IPS-20b (cell line): ENCODE results near the gene PITPNC1.
"Not testable (repeated sequence)": the region's sequence is repeated elsewhere in the genome, so short reads cannot be mapped to it uniquely, and the experiment has no call there.

Experiments used
- H3K27ac ChIP-seq: one replicate; pipeline ENCODE4 v1.5.1; 2013; ENCODE audit warnings: low read length
- H3K27me3 ChIP-seq: 2 replicates; pipeline ENCODE4 v1.6.1; 2013; ENCODE audit warnings: mild to moderate bottlenecking, low read length, inconsistent platforms; ENCODE audit not compliant: insufficient read depth
- H3K36me3 ChIP-seq: 2 replicates; pipeline ENCODE4 v1.6.1; 2013; ENCODE audit warnings: low read depth, mild to moderate bottlenecking, inconsistent platforms, low read length, moderate library complexity; ENCODE audit not compliant: insufficient read depth
- H3K4me1 ChIP-seq: 2 replicates; pipeline ENCODE4 v1.6.1; 2013; ENCODE audit warnings: mild to moderate bottlenecking, control low read depth, inconsistent platforms, low read length, moderate library complexity; ENCODE audit not compliant: insufficient read depth
- H3K4me3 ChIP-seq: 2 replicates; pipeline ENCODE4 v1.5.1; 2013; ENCODE audit warnings: mild to moderate bottlenecking, low read length, inconsistent platforms
- H3K9ac ChIP-seq: 2 replicates; pipeline ENCODE4 v1.6.1; 2013; ENCODE audit warnings: low read depth, mild to moderate bottlenecking, inconsistent platforms, low read length, moderate library complexity
- H3K9me3 ChIP-seq: 2 replicates; pipeline ENCODE4 v1.6.1; 2013; ENCODE audit warnings: mild to moderate bottlenecking, low read depth, low read length, inconsistent platforms; ENCODE audit not compliant: insufficient read depth

Gene PITPNC1

DNA sequence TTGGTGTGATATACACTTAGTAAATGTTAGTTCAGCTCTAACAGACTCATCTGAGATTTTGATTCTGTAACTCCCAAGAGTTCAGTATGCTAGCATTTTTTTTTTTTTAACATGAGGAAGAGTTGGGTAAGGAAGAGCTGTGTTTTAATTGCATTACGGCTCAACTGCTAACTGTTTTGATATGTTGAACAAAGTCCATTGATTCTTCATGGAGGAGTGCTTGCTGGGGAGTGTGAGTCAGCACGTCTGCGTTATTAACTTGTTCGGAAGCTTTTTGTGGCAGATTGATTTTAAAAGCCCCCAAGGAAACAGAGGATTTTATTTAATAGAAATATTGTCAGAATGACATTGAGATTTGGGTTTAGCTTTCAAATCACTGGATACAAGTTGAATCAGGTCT, 45.8 kb downstream of the PITPNC1 start:
- H3K9me3 ChIP-seq = no peaks in the 10 kb centered on the region

DNA sequence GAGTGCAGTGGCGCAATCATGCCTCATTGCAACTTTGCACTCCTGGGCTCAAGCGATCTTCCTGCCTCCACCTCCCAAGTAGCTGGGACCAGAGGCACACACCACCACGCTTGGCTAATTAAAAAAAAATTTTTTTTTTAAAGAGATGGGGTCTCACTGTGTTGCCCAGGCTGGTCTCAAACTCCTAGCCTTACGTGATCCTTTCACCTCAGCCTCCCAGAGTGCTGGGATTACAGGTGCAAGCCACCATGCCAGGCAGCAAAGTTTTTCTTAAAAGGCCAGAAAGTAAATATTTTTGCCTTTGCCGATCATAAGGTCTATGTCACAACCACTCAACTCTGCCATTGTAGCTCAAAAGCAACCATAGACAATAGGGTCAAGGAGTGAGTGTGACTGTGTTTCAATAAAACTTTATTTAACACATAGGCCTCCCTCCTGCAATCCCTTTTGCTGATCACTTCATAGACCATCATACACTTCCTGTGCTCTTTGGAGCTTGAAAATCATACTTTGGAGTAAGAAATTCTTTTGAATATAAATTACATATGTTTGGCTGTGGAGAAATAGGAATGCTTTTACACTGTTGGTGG, 48.6 kb downstream of the PITPNC1 start:
- H3K27me3 ChIP-seq = no peaks in the 10 kb centered on the region
- H3K4me3 ChIP-seq = no peak overlapping the region
- no peaks in the 10 kb centered on the region for H3K9me3 ChIP-seq
- no peak overlapping the region for H3K27ac ChIP-seq
- no peaks in the 10 kb centered on the region for H3K36me3 ChIP-seq
- no peak overlapping the region for H3K9ac ChIP-seq
- H3K4me1 ChIP-seq = peaks cover 8% of the 10 kb centered on the region

More for the DNA sequence above, 45.8 kb downstream of the PITPNC1 start:
- H3K27ac ChIP-seq = no peak overlapping the region
- no peak overlapping the region for H3K4me3 ChIP-seq
- H3K27me3 ChIP-seq = no peaks in the 10 kb centered on the region
- H3K4me1 ChIP-seq = peaks cover 8% of the 10 kb centered on the region
- H3K36me3 ChIP-seq = no peaks in the 10 kb centered on the region
- no peak overlapping the region for H3K9ac ChIP-seq

DNA sequence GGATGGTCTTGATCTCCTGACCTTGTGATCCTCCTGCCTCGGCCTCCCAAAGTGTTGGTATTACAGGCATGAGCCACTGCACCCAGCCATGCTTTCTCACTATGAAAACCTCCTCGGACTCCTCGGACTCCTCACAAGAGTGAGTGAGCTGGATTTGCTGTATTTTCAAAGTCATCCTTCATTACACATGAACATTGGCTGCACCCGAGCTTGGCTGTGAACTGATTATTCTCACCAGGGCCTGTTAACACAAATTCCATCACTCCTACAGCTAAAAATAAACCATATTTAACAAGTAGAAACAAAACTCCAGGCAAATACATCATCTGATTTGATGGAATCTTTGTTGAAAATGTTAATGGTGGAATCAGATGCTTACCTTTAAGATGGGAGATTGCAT, 50.3 kb downstream of the PITPNC1 start:
- H3K4me3 ChIP-seq = no peak overlapping the region
- no peaks in the 10 kb centered on the region for H3K36me3 ChIP-seq
- no peak overlapping the region for H3K27ac ChIP-seq
- no peaks in the 10 kb centered on the region for H3K4me1 ChIP-seq
- H3K27me3 ChIP-seq = no peaks in the 10 kb centered on the region
- no peaks in the 10 kb centered on the region for H3K9me3 ChIP-seq
- H3K9ac ChIP-seq = no peak overlapping the region

DNA sequence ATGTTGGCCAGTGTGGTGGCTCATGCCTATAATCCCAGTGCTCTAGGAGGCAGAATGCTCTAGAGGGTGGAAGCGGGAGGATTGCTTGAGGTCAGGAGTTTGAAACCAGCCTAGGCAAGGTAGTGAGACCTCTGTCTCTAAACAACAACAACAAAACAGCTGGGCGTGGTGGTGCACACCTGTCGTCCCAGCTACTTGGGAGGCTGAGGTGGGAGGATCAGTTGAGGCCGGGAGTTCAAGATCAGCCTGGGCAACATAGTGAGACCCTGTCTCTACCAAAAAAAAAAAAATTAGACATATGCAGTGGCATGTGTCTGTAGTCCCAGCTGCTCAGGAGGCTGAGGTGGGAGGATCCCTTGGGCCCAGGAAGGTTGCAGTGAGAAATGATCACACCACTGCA, 53.4 kb downstream of the PITPNC1 start:
- H3K4me1 ChIP-seq, H3K9me3 ChIP-seq, H3K9ac ChIP-seq, H3K27ac ChIP-seq, H3K27me3 ChIP-seq, H3K36me3 ChIP-seq, H3K4me3 ChIP-seq: not testable (repeated sequence)

DNA sequence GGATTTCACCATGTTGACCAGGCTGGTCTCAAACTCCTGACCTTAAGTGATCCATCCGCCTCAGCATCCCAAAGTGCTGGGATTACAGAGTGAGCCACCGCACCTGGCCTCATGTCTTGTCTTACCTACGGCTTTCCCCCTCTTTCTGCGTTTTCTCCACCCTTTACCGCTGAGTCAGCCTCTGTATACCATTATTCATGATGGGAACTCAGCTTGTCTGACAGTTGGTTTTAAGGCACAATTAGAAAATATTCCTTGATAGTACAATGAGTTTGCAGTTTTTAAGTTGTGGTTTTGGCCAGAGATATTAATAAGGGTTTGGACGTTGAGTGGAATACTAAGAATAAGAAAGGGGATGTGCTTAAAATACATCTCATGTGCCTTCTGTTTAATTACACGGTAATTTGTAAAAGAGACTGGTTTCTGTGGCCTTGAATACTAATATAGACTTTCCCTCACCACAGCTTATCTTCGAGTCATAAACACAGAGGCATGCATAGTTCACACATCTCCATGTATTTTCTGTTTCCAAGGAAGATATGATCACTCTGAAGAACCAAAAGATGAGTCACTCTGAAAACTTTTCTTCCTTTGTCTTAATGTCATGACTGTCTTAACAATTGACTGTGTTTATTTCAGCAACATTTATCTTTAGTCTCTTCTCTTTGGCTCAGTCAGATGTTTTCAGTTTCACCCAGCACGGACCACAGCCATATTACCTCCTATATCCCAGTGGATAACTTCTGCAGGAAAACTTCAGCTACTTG, 54.4 kb downstream of the PITPNC1 start:
- no peak overlapping the region for H3K4me3 ChIP-seq
- no peaks in the 10 kb centered on the region for H3K36me3 ChIP-seq
- no peaks in the 10 kb centered on the region for H3K4me1 ChIP-seq
- no peaks in the 10 kb centered on the region for H3K27me3 ChIP-seq
- H3K27ac ChIP-seq = no peak overlapping the region
- H3K9me3 ChIP-seq = no peaks in the 10 kb centered on the region
- no peak overlapping the region for H3K9ac ChIP-seq

DNA sequence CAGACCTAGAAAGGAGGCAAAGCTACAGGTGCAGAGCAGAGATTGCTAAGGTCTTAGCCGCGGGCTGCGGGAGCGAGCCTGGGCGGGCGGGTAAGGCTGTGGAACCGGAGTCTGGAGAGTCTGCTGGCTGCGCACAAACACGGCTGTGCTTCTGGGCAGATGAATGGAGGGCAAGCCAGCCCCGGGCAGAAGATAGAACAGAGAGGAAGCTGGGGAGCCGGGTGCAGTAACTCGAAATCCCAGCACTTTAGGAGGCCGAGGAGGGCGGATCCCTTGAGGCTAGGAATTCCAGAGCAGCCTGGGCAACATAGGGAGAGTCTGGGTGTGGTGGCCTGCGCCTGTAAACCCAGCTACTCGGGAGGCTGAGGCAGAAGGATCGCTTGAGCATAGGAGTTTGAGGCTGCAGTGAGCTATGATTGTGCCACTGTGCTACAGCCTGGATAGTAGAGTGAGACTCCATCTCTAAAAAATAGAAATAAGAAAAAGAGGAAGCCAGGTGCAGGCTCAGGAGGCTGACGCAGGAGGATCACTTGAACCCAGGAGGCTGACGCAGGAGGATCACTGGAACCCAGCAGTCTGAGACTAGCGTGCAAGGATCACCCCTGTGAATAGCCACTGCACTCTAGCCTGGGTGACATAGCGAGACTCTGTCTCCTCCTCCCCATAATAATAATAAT, 56.3 kb downstream of the PITPNC1 start:
- H3K4me3 ChIP-seq = no peak overlapping the region
- H3K9ac ChIP-seq = no peak overlapping the region
- H3K36me3 ChIP-seq = no peaks in the 10 kb centered on the region
- no peaks in the 10 kb centered on the region; the same call in 1 of the 2 replicates for H3K4me1 ChIP-seq
- no peaks in the 10 kb centered on the region for H3K27me3 ChIP-seq
- H3K9me3 ChIP-seq = no peaks in the 10 kb centered on the region
- no peak overlapping the region for H3K27ac ChIP-seq

DNA sequence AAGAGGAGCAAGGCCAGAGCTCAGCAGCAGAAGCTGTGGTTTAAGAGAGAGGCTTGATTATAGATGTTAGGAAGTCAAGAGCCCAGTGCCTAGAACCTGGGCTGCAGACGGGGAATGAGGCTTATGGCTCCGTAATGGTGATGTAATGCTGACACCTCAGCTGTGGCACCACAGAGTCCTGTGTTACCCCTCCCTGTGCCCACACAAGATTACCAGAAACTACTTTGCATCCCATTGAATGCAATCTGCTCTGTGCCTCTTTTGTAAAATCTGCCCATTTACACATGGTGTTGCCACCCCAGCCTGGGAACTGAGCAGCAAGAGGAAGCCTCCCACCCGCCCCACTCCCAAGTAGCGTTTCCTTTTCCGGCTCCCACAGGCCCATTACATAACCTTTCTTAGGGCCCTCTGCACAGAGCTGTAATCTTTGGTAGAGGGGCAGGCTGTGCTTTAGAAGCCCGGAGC, 57.0 kb downstream of the PITPNC1 start:
- no peaks in the 10 kb centered on the region for H3K36me3 ChIP-seq
- H3K9me3 ChIP-seq = no peaks in the 10 kb centered on the region
- no peak overlapping the region for H3K9ac ChIP-seq

DNA sequence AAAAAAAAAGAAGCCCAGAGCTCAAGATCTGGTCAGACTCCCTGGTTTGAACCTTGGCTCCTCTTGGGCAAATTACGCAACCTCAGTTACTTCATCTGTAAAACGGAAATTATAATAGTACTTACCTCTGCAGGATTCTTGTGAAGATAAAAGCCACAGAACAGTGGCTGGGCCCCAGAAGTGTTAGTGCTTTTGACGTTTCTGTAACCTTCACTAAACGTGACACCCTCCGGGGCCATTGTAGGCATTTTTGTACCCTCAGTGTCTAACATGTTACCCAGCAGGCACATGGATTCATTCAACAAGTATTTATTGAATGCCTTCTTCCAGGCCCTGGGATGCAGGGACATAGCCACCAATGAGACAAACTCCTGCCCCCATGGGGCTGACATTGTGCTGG, 58.0 kb downstream of the PITPNC1 start:
- Histone ChIP-seq H3K27me3 (no peaks in the 10 kb centered on the region), H3K9me3 (no peaks in the 10 kb centered on the region), H3K36me3 (no peaks in the 10 kb centered on the region), H3K9ac (no peak overlapping the region), H3K4me1 (peaks cover 5% of the 10 kb centered on the region; the same call in 1 of the 2 replicates), H3K4me3 (no peak overlapping the region), H3K27ac (no peak overlapping the region)

More for the DNA sequence above, 57.0 kb downstream of the PITPNC1 start:
- peaks cover 4% of the 10 kb centered on the region; the same call in 1 of the 2 replicates for H3K4me1 ChIP-seq
- H3K27ac ChIP-seq = no peak overlapping the region
- H3K4me3 ChIP-seq = no peak overlapping the region
- no peaks in the 10 kb centered on the region for H3K27me3 ChIP-seq

DNA sequence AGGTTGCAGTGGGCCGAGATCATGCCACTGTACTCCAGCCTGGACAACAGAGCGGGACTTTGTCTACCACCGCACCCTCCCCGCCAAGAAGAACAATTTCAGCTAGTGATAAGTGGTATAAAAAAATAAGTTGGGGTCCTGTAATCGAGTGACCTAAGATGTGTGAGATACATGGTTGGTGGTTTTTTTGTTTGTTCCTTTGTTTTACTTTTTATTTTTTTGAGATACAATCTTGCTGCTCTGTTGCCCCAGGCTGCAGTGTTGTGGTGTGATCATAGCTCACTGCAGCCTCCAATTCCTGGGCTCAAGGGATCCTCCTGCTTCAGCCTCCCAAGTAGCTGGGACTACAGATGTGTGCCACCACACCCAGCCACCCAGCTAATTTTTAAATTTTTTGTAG, 58.7 kb downstream of the PITPNC1 start:
- H3K36me3 ChIP-seq = no peaks in the 10 kb centered on the region
- no peaks in the 10 kb centered on the region for H3K9me3 ChIP-seq
- no peak overlapping the region for H3K27ac ChIP-seq
- no peak overlapping the region for H3K4me3 ChIP-seq
- H3K9ac ChIP-seq = no peak overlapping the region
- H3K27me3 ChIP-seq = no peaks in the 10 kb centered on the region
- H3K4me1 ChIP-seq = peaks cover 5% of the 10 kb centered on the region; the same call in 1 of the 2 replicates

DNA sequence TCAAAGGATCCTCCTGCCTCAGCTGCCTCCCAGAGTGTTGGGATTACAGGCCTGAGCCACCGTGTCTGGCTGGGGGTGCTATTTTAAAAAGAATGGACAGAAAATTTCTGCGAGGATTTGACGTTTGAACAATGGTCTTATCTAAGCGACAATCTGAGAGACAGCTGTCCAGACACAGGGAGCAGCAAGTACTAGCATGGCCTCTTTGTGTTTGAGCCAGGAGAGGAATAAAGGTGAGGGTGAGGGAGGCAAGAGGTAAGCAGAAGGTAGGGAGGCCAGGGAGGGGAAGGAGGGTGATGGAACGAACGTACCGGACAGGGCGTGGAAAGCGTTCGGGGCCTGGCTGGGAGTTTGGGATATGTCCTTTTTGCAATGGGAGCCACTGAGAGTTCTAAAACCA, 59.2 kb downstream of the PITPNC1 start:
- no peak overlapping the region for H3K9ac ChIP-seq
- no peak overlapping the region for H3K27ac ChIP-seq
- H3K36me3 ChIP-seq = no peaks in the 10 kb centered on the region
- no peaks in the 10 kb centered on the region for H3K9me3 ChIP-seq
- H3K27me3 ChIP-seq = no peaks in the 10 kb centered on the region
- peaks cover 8% of the 10 kb centered on the region; the same call in 1 of the 2 replicates for H3K4me1 ChIP-seq
- no peak overlapping the region for H3K4me3 ChIP-seq

DNA sequence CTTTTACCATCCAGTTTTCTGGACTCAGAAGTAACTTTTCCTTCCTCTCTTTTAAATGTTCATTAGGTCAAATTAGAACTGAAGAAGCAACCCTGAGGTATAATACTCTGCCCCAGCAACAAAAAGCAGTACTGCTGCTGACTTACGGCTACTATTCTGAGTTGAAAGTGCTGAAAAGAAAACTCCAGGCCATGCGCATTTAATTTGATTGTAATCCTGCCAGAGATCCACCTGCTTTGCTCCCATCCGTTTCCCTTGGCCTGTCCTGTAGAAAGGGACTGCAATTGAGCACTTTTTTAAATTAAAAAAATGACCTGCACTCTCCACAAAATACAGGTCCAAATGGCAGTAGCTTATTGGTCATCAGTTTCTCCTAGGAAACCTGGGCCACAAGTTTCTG, 61.6 kb downstream of the PITPNC1 start:
- Histone ChIP-seq H3K36me3 (no peaks in the 10 kb centered on the region), H3K4me1 (peaks cover 21% of the 10 kb centered on the region; the same call in 1 of the 2 replicates), H3K27ac (no peak overlapping the region), H3K4me3 (no peak overlapping the region), H3K27me3 (no peaks in the 10 kb centered on the region), H3K9me3 (no peaks in the 10 kb centered on the region), H3K9ac (no peak overlapping the region)

DNA sequence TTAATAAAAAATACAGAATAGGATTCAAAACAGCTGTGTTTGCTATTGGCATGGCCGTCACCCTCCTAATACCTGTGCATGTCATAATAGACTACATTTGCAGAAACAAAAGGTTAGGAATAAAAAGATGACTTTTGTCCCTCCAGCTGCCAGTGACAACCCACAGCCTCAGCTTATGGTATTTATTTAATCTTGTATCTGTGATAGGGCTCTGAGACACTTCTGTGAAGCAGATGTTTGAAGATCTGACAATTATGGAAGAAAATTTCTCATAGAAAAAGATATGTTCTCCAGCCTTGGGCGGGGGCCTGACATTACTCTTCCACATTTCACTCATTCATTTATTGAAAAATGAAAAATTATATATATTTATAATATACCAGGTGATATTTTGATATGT, 62.2 kb downstream of the PITPNC1 start:
- Histone ChIP-seq H3K9me3 (no peaks in the 10 kb centered on the region), H3K36me3 (no peaks in the 10 kb centered on the region), H3K4me1 (peaks cover 24% of the 10 kb centered on the region; the same call in 1 of the 2 replicates), H3K4me3 (no peak overlapping the region), H3K27ac (no peak overlapping the region), H3K27me3 (no peaks in the 10 kb centered on the region), H3K9ac (no peak overlapping the region)
